OCI-LY1 (cell line): ENCODE data around the gene SEMA6D.

Source experiments
- CTCF ChIP-seq: fragments of 200-600 bp; sonication (generic), shearing (Covaris generic); IDR thresholded peaks from 2 replicates; pipeline ENCODE4 v1.5.1; 2017; ENCODE audit warnings: mild to moderate bottlenecking, antibody characterized with exemption, low read length, moderate library complexity, mixed read lengths
- EZH2 ChIP-seq: fragments of 200-600 bp; sonication (generic), shearing (Covaris generic); IDR thresholded peaks from 2 replicates; pipeline ENCODE4 v1.8.0; 2017; ENCODE audit warnings: borderline replicate concordance, mixed run types, mild to moderate bottlenecking, antibody characterized with exemption, low read length, moderate library complexity, mixed read lengths

- no peak for TF ChIP-seq CTCF
- TF ChIP-seq EZH2, result no peak
These were observed 51.9 kb downstream of the SEMA6D start for GRCh38 chr15:47769166-47769565.
